HepG2 (cell line): ENCODE measurements around the gene CNN3. TPM values are rescaled to one million over a fixed set of nuclear protein-coding genes. Genes with fewer than 3 reads are reported as not detected.

Source experiments
- GATAD1 ChIP-seq: IDR thresholded peaks from 2 replicates; pipeline ENCODE4 v1.6.1; 2016; ENCODE audit warnings: missing genetic modification reagents, missing compliant biosample characterization
- IKZF4 ChIP-seq: sonication (generic); formaldehyde crosslinking; IDR thresholded peaks from 2 replicates; pipeline ENCODE4 v1.5.1; 2020; ENCODE audit warnings: borderline replicate concordance, mild to moderate bottlenecking, low read depth, missing genetic modification reagents; ENCODE audit errors: not compliant biosample characterization
- KMT2B ChIP-seq: IDR thresholded peaks from 2 replicates; pipeline ENCODE4 v1.6.1; 2016; ENCODE audit warnings: missing genetic modification reagents, missing compliant biosample characterization
- PRMT3 ChIP-seq: sonication (generic); formaldehyde crosslinking; IDR thresholded peaks from 2 replicates; pipeline ENCODE4 v1.8.1; 2022; ENCODE audit warnings: low read depth, mild to moderate bottlenecking, moderate library complexity, missing genetic modification reagents, borderline replicate concordance
- RBM39 ChIP-seq: fragments of 200-400 bp; formaldehyde crosslinking; IDR thresholded peaks from one replicate; pipeline ENCODE4 v1.6.1; 2018; ENCODE audit warnings: antibody characterized with exemption, mild to moderate bottlenecking, low read depth, low read length; ENCODE audit not compliant: poor library complexity, severe bottlenecking
- SATB2 ChIP-seq: sonication (generic); formaldehyde crosslinking; IDR thresholded peaks from 2 replicates; pipeline ENCODE4 v1.5.0; 2020; ENCODE audit warnings: missing genetic modification reagents
- SRY ChIP-seq: sonication (generic); formaldehyde crosslinking; IDR thresholded peaks from 2 replicates; pipeline ENCODE4 v1.8.0; 2022; ENCODE audit warnings: mild to moderate bottlenecking, missing genetic modification reagents
- TCF7 ChIP-seq: sonication (generic); IDR thresholded peaks from 2 replicates; pipeline ENCODE4 v1.6.1; 2016; ENCODE audit warnings: antibody characterized with exemption, low read depth
- U2AF2 ChIP-seq: fragments of 200-400 bp; formaldehyde crosslinking; IDR thresholded peaks from 2 replicates; pipeline ENCODE4 v1.6.1; 2017; ENCODE audit warnings: low read depth, mild to moderate bottlenecking, low read length
- ZBTB21 ChIP-seq: sonication (generic); formaldehyde crosslinking; IDR thresholded peaks from 2 replicates; pipeline ENCODE4 v1.4.0; 2020; ENCODE audit warnings: missing genetic modification reagents
- ZC3H13 ChIP-seq: sonication (generic); formaldehyde crosslinking; IDR thresholded peaks from 2 replicates; pipeline ENCODE4 v1.8.1; 2023; ENCODE audit warnings: mild to moderate bottlenecking, missing genetic modification reagents, moderate library complexity
- ZFP37 ChIP-seq: sonication (generic); formaldehyde crosslinking; IDR thresholded peaks from 2 replicates; pipeline ENCODE4 v1.4.0; 2020; ENCODE audit warnings: missing genetic modification reagents, borderline replicate concordance
- ZNF282 ChIP-seq: fragments of 450-650 bp; IDR thresholded peaks from 2 replicates; pipeline ENCODE4 v1.6.1; 2018; ENCODE audit not compliant: partially characterized antibody
- ZNF460 ChIP-seq: sonication (generic); formaldehyde crosslinking; IDR thresholded peaks from 2 replicates; pipeline ENCODE4 v1.5.1; 2020; ENCODE audit warnings: missing genetic modification reagents, mild to moderate bottlenecking, borderline replicate concordance
- ZNF563 ChIP-seq: sonication (generic); formaldehyde crosslinking; IDR thresholded peaks from 2 replicates; pipeline ENCODE4 v1.8.0; 2022; ENCODE audit warnings: mild to moderate bottlenecking, moderate library complexity, missing genetic modification reagents
- ZNF629 ChIP-seq: sonication (generic); formaldehyde crosslinking; conservative IDR thresholded peaks from 2 replicates; pipeline ENCODE4 v1.5.0; 2020; ENCODE audit warnings: missing genetic modification reagents
- polyA plus RNA-seq, 8 experiments: library from polyadenylated mRNA; depleted of rRNA in 3 of 8; stranded (reverse) in 7 of 8; unstranded in 1 of 8; fragments of >200 nt; fragmentation: Illumina TruSeq in 4 of 8; extraction: Trizol in 4 of 8; gene quantifications; 2 replicates each; pipeline versions ENCODE4 v1.2.1 to v1.2.3, GENCODE V29; 2011 to 2016; ENCODE audit warnings: low read depth in 4 of 8, missing spikeins in 1 of 8, mixed read lengths in 1 of 8; ENCODE audit not compliant: insufficient read depth in 1 of 8
- total RNA-seq, 5 experiments: library from RNA; depleted of rRNA; stranded (reverse); fragments of >200 nt; fragmentation: Illumina TruSeq; extraction: Trizol; gene quantifications; 2 replicates each; pipeline ENCODE4 v1.2.3, GENCODE V29; 2016; ENCODE audit warnings: low read depth in 1 of 5
- TF ChIP-seq, protein P1 (sequence below): sonication (generic); formaldehyde crosslinking; IDR thresholded peaks from 2 replicates; pipeline ENCODE4 v1.4.0; 2020; ENCODE audit warnings: missing genetic modification reagents, mild to moderate bottlenecking, borderline replicate concordance
- TF ChIP-seq, protein P2 (sequence below): sonication (generic); formaldehyde crosslinking; IDR thresholded peaks from 2 replicates; pipeline ENCODE4 v1.4.0; 2020; ENCODE audit warnings: mild to moderate bottlenecking, missing genetic modification reagents
- TF ChIP-seq, protein P3 (sequence below): sonication (generic); formaldehyde crosslinking; conservative IDR thresholded peaks from 2 replicates; pipeline ENCODE4 v1.4.0; 2020; ENCODE audit warnings: mild to moderate bottlenecking, missing genetic modification reagents, moderate library complexity
- TF ChIP-seq, protein P4 (sequence below): sonication (generic); formaldehyde crosslinking; conservative IDR thresholded peaks from 2 replicates; pipeline ENCODE4 v1.4.0; 2020; ENCODE audit warnings: missing genetic modification reagents

CNN3 gene
- total and polyA plus RNA-seq, 2 of the 13 experiments (the other 11 are each of a cell fraction or from before 2014, with no cell fraction given) = 113 to 223 TPM

DNA sequence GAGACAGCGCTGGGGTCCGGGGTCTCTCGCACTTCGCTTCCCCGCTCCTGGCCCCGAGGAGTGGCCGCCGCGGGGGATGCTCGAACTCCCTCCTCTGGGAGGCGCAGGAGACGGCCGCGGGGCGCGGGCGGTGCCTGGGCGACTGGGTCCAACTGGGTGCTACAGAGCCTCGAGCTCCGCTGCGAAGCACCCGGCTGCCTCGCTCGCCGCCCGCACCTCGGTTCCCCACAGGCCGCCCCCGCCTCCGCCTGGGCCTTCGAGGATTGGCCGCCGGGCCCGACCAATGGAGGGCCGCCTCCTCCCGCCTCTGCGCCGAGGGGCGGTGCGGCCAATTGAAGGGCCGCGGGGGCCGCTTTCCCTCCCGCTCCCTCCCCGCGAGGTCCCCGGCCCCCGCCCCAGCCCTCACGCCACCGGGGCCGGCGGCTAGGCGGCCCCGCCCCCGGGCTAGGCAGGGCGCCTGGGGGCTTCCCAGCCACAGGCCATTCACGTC lies at the start of gene CNN3 (continued):
- no peak; the same call in 1 of the 2 replicates for TF ChIP-seq ZNF460 (CRISPR knock-in tag)
- TF ChIP-seq, protein P1, sequence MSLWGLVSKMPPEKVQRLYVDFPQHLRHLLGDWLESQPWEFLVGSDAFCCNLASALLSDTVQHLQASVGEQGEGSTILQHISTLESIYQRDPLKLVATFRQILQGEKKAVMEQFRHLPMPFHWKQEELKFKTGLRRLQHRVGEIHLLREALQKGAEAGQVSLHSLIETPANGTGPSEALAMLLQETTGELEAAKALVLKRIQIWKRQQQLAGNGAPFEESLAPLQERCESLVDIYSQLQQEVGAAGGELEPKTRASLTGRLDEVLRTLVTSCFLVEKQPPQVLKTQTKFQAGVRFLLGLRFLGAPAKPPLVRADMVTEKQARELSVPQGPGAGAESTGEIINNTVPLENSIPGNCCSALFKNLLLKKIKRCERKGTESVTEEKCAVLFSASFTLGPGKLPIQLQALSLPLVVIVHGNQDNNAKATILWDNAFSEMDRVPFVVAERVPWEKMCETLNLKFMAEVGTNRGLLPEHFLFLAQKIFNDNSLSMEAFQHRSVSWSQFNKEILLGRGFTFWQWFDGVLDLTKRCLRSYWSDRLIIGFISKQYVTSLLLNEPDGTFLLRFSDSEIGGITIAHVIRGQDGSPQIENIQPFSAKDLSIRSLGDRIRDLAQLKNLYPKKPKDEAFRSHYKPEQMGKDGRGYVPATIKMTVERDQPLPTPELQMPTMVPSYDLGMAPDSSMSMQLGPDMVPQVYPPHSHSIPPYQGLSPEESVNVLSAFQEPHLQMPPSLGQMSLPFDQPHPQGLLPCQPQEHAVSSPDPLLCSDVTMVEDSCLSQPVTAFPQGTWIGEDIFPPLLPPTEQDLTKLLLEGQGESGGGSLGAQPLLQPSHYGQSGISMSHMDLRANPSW (CRISPR knock-in tag) = 0 out of 2 replicates have a peak, but pooled peaks have one; percentile 48
- TF ChIP-seq, protein P2, sequence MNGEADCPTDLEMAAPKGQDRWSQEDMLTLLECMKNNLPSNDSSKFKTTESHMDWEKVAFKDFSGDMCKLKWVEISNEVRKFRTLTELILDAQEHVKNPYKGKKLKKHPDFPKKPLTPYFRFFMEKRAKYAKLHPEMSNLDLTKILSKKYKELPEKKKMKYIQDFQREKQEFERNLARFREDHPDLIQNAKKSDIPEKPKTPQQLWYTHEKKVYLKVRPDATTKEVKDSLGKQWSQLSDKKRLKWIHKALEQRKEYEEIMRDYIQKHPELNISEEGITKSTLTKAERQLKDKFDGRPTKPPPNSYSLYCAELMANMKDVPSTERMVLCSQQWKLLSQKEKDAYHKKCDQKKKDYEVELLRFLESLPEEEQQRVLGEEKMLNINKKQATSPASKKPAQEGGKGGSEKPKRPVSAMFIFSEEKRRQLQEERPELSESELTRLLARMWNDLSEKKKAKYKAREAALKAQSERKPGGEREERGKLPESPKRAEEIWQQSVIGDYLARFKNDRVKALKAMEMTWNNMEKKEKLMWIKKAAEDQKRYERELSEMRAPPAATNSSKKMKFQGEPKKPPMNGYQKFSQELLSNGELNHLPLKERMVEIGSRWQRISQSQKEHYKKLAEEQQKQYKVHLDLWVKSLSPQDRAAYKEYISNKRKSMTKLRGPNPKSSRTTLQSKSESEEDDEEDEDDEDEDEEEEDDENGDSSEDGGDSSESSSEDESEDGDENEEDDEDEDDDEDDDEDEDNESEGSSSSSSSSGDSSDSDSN = peak; percentile 78; the same call in 1 of the 2 replicates
- TF ChIP-seq PRMT3 = peak; percentile 67; the same call in 1 of the 2 replicates
- TF ChIP-seq, protein P3, sequence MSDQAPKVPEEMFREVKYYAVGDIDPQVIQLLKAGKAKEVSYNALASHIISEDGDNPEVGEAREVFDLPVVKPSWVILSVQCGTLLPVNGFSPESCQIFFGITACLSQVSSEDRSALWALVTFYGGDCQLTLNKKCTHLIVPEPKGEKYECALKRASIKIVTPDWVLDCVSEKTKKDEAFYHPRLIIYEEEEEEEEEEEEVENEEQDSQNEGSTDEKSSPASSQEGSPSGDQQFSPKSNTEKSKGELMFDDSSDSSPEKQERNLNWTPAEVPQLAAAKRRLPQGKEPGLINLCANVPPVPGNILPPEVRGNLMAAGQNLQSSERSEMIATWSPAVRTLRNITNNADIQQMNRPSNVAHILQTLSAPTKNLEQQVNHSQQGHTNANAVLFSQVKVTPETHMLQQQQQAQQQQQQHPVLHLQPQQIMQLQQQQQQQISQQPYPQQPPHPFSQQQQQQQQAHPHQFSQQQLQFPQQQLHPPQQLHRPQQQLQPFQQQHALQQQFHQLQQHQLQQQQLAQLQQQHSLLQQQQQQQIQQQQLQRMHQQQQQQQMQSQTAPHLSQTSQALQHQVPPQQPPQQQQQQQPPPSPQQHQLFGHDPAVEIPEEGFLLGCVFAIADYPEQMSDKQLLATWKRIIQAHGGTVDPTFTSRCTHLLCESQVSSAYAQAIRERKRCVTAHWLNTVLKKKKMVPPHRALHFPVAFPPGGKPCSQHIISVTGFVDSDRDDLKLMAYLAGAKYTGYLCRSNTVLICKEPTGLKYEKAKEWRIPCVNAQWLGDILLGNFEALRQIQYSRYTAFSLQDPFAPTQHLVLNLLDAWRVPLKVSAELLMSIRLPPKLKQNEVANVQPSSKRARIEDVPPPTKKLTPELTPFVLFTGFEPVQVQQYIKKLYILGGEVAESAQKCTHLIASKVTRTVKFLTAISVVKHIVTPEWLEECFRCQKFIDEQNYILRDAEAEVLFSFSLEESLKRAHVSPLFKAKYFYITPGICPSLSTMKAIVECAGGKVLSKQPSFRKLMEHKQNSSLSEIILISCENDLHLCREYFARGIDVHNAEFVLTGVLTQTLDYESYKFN (CRISPR knock-in tag) = peak; percentile 54
- 0 out of 2 replicates have a peak, but pooled peaks have one; percentile 17 for TF ChIP-seq TCF7
- TF ChIP-seq ZNF563 (CRISPR knock-in tag) = no peak; the same call in 1 of the 2 replicates
- TF ChIP-seq ZFP37 = 0 out of 2 replicates have a peak, but pooled peaks have one; percentile 56
- 0 out of 2 replicates have a peak, but pooled peaks have one; percentile 46 for TF ChIP-seq KMT2B (CRISPR knock-in tag)
- peak; percentile 39 for TF ChIP-seq IKZF4 (CRISPR knock-in tag)
- peak; percentile 64 for TF ChIP-seq SRY (CRISPR knock-in tag)
- TF ChIP-seq ZBTB21 (CRISPR knock-in tag) = no peak
- no peak for TF ChIP-seq ZC3H13 (CRISPR knock-in tag)
- TF ChIP-seq, protein P4, sequence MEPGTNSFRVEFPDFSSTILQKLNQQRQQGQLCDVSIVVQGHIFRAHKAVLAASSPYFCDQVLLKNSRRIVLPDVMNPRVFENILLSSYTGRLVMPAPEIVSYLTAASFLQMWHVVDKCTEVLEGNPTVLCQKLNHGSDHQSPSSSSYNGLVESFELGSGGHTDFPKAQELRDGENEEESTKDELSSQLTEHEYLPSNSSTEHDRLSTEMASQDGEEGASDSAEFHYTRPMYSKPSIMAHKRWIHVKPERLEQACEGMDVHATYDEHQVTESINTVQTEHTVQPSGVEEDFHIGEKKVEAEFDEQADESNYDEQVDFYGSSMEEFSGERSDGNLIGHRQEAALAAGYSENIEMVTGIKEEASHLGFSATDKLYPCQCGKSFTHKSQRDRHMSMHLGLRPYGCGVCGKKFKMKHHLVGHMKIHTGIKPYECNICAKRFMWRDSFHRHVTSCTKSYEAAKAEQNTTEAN = 0 out of 2 replicates have a peak, but pooled peaks have one; percentile 20
- 0 out of 2 replicates have a peak, but pooled peaks have one; percentile 46 for TF ChIP-seq GATAD1
- no peak for TF ChIP-seq SATB2 (CRISPR knock-in tag)
- no peak for TF ChIP-seq U2AF2
- TF ChIP-seq ZNF629 (CRISPR knock-in tag) = no peak
- no peak for TF ChIP-seq ZNF282
- TF ChIP-seq RBM39 = peak; percentile 21
